SU-DHL-6 (cell line): ENCODE measurements around the gene ASB2.

ENCODE experiments used
- EZH2phosphoT487 ChIP-seq: fragments of 200-600 bp; sonication (generic), shearing (Covaris generic); conservative IDR thresholded peaks from 2 replicates; pipeline ENCODE4 v1.6.1; 2018; ENCODE audit warnings: mild to moderate bottlenecking, antibody characterized with exemption, low read length, moderate library complexity, mixed read lengths
- TF ChIP-seq, protein P1 (sequence below): fragments of 200-600 bp; sonication (generic); IDR thresholded peaks from one replicate; pipeline ENCODE4 v1.5.1; 2017; ENCODE audit warnings: antibody characterized with exemption, mild to moderate bottlenecking, low read length, moderate library complexity; ENCODE audit not compliant: insufficient read depth, poor library complexity, severe bottlenecking

GRCh38 chr14:93906341-93907329, 69.7 kb downstream of the ASB2 start:
- TF ChIP-seq, protein P1, sequence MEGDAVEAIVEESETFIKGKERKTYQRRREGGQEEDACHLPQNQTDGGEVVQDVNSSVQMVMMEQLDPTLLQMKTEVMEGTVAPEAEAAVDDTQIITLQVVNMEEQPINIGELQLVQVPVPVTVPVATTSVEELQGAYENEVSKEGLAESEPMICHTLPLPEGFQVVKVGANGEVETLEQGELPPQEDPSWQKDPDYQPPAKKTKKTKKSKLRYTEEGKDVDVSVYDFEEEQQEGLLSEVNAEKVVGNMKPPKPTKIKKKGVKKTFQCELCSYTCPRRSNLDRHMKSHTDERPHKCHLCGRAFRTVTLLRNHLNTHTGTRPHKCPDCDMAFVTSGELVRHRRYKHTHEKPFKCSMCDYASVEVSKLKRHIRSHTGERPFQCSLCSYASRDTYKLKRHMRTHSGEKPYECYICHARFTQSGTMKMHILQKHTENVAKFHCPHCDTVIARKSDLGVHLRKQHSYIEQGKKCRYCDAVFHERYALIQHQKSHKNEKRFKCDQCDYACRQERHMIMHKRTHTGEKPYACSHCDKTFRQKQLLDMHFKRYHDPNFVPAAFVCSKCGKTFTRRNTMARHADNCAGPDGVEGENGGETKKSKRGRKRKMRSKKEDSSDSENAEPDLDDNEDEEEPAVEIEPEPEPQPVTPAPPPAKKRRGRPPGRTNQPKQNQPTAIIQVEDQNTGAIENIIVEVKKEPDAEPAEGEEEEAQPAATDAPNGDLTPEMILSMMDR = peak; percentile 76
- no peak for TF ChIP-seq EZH2phosphoT487
